Heart left ventricle (tissue), 13 donors: ENCODE measurements around the gene CFAP251.

Source experiments
- POLR2A ChIP-seq, 2 donors: fragments of 450-650 bp; IDR thresholded peaks; one replicate each; pipeline ENCODE4 v1.6.1; 2017; ENCODE audit warnings: antibody characterized with exemption in 2 of 2, mild to moderate bottlenecking in 2 of 2, moderate library complexity in 2 of 2
- TF ChIP-seq, protein P1 (sequence below), 12 donors: fragments of 200-600 bp; sonication (generic) in 4 of 12; IDR thresholded peaks; one replicate each; pipeline versions ENCODE4 v1.5.0 to v1.8.0; 2018 to 2022; ENCODE audit warnings: antibody characterized with exemption in 12 of 12, mild to moderate bottlenecking in 5 of 12
- donor health status: ischemic (EF 13 %, LVEDD 7.1; RV severe dilation, severe dysfunction).
- donor health status: DM: no; HTN: yes; CAD: no.
- donor health status: DM: no; HTN: no; CAD: no.
- donor health status: ischemic (EF 25% LVEDD 6.9; RV normal size, moderate dysfunction).
- donor health status: ischemic (EF 25% LVEDD 5.7; RV mildly dilated, moderate dysfunction).
- donor health status: ischemic (EF 35%, LVEDD 5.7; RV mildly dilated, moderate dysfunction).
- donor health status: nonischemic (EF 11% LVEDD 7.7; RV severe dilation, severe dysfunction).
- donor health status: DM: yes; HTN: yes; CAD: no.
- donor health status: PGD.
- donor health status: ischemic (EF 29% LVEDD 5.4; RV normal size, mild dysfunction).
- donor health status: nonischemic (EF 23%, LVEDD 6.1; RV moderate dilation, normal function).

DNA sequence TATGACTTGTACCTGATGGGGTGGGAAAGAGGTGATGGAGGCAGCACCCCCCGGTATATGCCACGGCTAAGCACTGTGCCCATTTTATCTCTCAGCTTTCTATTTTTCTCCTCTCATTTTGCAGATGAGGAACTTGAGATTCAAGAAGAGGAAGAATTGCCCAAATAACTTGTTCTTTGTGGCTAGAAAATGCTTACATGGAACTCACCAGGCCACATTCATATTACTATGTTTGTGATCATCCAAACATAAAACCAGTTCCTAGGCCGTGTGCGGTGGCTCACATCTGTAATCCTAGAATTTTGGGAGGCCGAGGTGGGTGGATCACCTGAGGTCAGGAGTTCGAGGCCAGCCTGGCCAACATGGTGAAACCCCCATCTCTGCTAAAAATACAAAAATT, 44.3 kb upstream of the CFAP251 start:
- TF ChIP-seq, protein P1, sequence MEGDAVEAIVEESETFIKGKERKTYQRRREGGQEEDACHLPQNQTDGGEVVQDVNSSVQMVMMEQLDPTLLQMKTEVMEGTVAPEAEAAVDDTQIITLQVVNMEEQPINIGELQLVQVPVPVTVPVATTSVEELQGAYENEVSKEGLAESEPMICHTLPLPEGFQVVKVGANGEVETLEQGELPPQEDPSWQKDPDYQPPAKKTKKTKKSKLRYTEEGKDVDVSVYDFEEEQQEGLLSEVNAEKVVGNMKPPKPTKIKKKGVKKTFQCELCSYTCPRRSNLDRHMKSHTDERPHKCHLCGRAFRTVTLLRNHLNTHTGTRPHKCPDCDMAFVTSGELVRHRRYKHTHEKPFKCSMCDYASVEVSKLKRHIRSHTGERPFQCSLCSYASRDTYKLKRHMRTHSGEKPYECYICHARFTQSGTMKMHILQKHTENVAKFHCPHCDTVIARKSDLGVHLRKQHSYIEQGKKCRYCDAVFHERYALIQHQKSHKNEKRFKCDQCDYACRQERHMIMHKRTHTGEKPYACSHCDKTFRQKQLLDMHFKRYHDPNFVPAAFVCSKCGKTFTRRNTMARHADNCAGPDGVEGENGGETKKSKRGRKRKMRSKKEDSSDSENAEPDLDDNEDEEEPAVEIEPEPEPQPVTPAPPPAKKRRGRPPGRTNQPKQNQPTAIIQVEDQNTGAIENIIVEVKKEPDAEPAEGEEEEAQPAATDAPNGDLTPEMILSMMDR (IDR thresholded peaks at IDR 0.05), result no peak
- no peak for TF ChIP-seq POLR2A (IDR thresholded peaks at IDR 0.05)
